Upper lobe of left lung (tissue), 4 donors: ENCODE data around the gene MIPOL1.

Experiments used
- CTCF ChIP-seq, 6 experiments: fragments of 450-650 bp in 4 of 6; fragments of 200-600 bp in 2 of 6; sonication (generic) in 2 of 6; IDR thresholded peaks; one replicate each; pipeline ENCODE4 v1.5.1; 2016 to 2019; ENCODE audit warnings: antibody characterized with exemption in 6 of 6
- POLR2A ChIP-seq, 4 donors: fragments of 450-650 bp; IDR thresholded peaks; one replicate each; pipeline ENCODE4 v1.5.1; 2016 to 2017; ENCODE audit warnings: antibody characterized with exemption in 4 of 4, mild to moderate bottlenecking in 2 of 4
- POLR2AphosphoS5 ChIP-seq, 2 donors: sonication (generic); formaldehyde crosslinking; IDR thresholded peaks; one replicate each; pipeline ENCODE4 v1.5.1; 2017; ENCODE audit warnings: antibody characterized with exemption in 2 of 2

GRCh38 chr14:37579274-37579673 is 381.5 kb downstream of the MIPOL1 start:
- TF ChIP-seq POLR2A (IDR thresholded peaks at IDR 0.05) (no peak), CTCF (IDR thresholded peaks at IDR 0.05) (no peak), POLR2AphosphoS5 (IDR thresholded peaks at IDR 0.05) (no peak)
